Trophoblast cell (in vitro differentiated cells and primary cell): ENCODE measurements around the gene TRIP13.
"Not testable (repeated sequence)": the region's sequence is repeated elsewhere in the genome, so short reads cannot be mapped to it uniquely, and the experiment has no call there.

Experiments used
- DNase-seq, 2 donors: peaks; one replicate each; pipeline ENCODE4 v3.0.0-alpha.2; 2016
- H2AFZ ChIP-seq: 2 replicates; pipeline ENCODE4 v1.6.1; 2013; ENCODE audit warnings: low read length, moderate library complexity, mild to moderate bottlenecking; ENCODE audit not compliant: insufficient read depth, poor library complexity
- H2AK5ac ChIP-seq: 2 replicates; pipeline ENCODE4 v1.6.1; 2013; ENCODE audit warnings: mild to moderate bottlenecking, low read length
- H2BK120ac ChIP-seq: 2 replicates; pipeline ENCODE4 v1.6.1; 2013; ENCODE audit warnings: low read length, mild to moderate bottlenecking, moderate library complexity; ENCODE audit not compliant: insufficient read depth, poor library complexity
- H2BK12ac ChIP-seq: 2 replicates; pipeline ENCODE4 v1.6.1; 2013; ENCODE audit warnings: mild to moderate bottlenecking, low read length, moderate library complexity
- H2BK5ac ChIP-seq: 2 replicates; pipeline ENCODE4 v1.6.1; 2013; ENCODE audit warnings: low read length, low read depth, moderate library complexity, mild to moderate bottlenecking; ENCODE audit not compliant: poor library complexity
- H3K14ac ChIP-seq: 2 replicates; pipeline ENCODE4 v1.6.1; 2013; ENCODE audit warnings: mild to moderate bottlenecking, low read length
- H3K18ac ChIP-seq: 2 replicates; pipeline ENCODE4 v1.6.1; 2013; ENCODE audit warnings: mild to moderate bottlenecking, low read length
- H3K23ac ChIP-seq: 2 replicates; pipeline ENCODE4 v1.6.1; 2013; ENCODE audit warnings: low read length
- H3K27ac ChIP-seq: 2 replicates; pipeline ENCODE4 v1.5.1; 2013; ENCODE audit warnings: low read depth, mild to moderate bottlenecking, inconsistent platforms, low read length, moderate library complexity
- H3K27me3 ChIP-seq: 2 replicates; pipeline ENCODE4 v1.6.1; 2013; ENCODE audit warnings: inconsistent platforms, mild to moderate bottlenecking, low read length, moderate library complexity; ENCODE audit not compliant: insufficient read depth
- H3K36me3 ChIP-seq, 2 experiments: 1 replicate in 1 of 2; 2 replicates in 1 of 2; pipeline ENCODE4 v1.6.1; 2013; ENCODE audit warnings: low read length in 2 of 2, mild to moderate bottlenecking in 2 of 2, moderate library complexity in 1 of 2; ENCODE audit not compliant: insufficient read depth in 2 of 2, control insufficient read depth in 1 of 2
- H3K4ac ChIP-seq: 2 replicates; pipeline ENCODE4 v1.6.1; 2013; ENCODE audit warnings: low read depth, mild to moderate bottlenecking, low read length, moderate library complexity
- H3K4me1 ChIP-seq, 2 experiments: 1 replicate in 1 of 2; 2 replicates in 1 of 2; pipeline ENCODE4 v1.6.1; 2013; ENCODE audit warnings: low read length in 2 of 2, mild to moderate bottlenecking in 2 of 2, moderate library complexity in 1 of 2; ENCODE audit not compliant: insufficient read depth in 2 of 2, control insufficient read depth in 1 of 2
- H3K4me2 ChIP-seq: 2 replicates; pipeline ENCODE4 v1.6.1; 2013; ENCODE audit warnings: inconsistent platforms, mild to moderate bottlenecking, low read length, moderate library complexity
- H3K4me3 ChIP-seq: 2 replicates; pipeline ENCODE4 v1.5.1; 2013; ENCODE audit warnings: mild to moderate bottlenecking, low read depth, low read length, inconsistent platforms
- H3K79me1 ChIP-seq: one replicate; pipeline ENCODE4 v1.6.1; 2013; ENCODE audit warnings: low read length
- H3K79me2 ChIP-seq: 2 replicates; pipeline ENCODE4 v1.6.1; 2013; ENCODE audit warnings: low read length, mild to moderate bottlenecking; ENCODE audit not compliant: control insufficient read depth, insufficient read depth, poor library complexity
- H3K9ac ChIP-seq: 2 replicates; pipeline ENCODE4 v1.6.1; 2013; ENCODE audit warnings: mild to moderate bottlenecking, low read length
- H3K9me3 ChIP-seq: 2 replicates; pipeline ENCODE4 v1.6.1; 2013; ENCODE audit warnings: low read depth, mild to moderate bottlenecking, control low read depth, inconsistent platforms, low read length; ENCODE audit not compliant: insufficient read depth
- H4K12ac ChIP-seq: 2 replicates; pipeline ENCODE4 v1.6.1; 2013; ENCODE audit warnings: low read depth, mild to moderate bottlenecking, low read length, moderate library complexity
- H4K8ac ChIP-seq: 2 replicates; pipeline ENCODE4 v1.6.1; 2013; ENCODE audit warnings: low read depth, mild to moderate bottlenecking, low read length, moderate library complexity
- H4K91ac ChIP-seq: one replicate; pipeline ENCODE4 v1.6.1; 2013; ENCODE audit warnings: low read depth, mild to moderate bottlenecking, low read length, moderate library complexity
- WGBS: extraction: QIAGEN DNeasy Blood & Tissue Kit; methylation state at CpG from one replicate; pipeline ENCODE4 v1.1.7; 2013; ENCODE audit warnings: missing lambda C conversion rate; ENCODE audit not compliant: insufficient read length, insufficient coverage; ENCODE audit errors: extremely low coverage; 5-methylcytosine and 5-hydroxymethylcytosine counted together

TRIP13 gene

GRCh38 chr5:847736-848135, 44.9 kb upstream of the TRIP13 start:
- H2BK12ac ChIP-seq, H3K9ac ChIP-seq, H3K18ac ChIP-seq, H3K9me3 ChIP-seq, H3K4me3 ChIP-seq, H4K12ac ChIP-seq, H2AFZ ChIP-seq, H3K27ac ChIP-seq, H4K8ac ChIP-seq, H2BK120ac ChIP-seq, H3K23ac ChIP-seq, H3K79me1 ChIP-seq, H3K36me3 ChIP-seq, DNase-seq, H3K27me3 ChIP-seq, H3K14ac ChIP-seq, H3K79me2 ChIP-seq, H2AK5ac ChIP-seq, H2BK5ac ChIP-seq, H3K4me2 ChIP-seq, H3K4ac ChIP-seq, H4K91ac ChIP-seq: not testable (repeated sequence)
- H3K4me1 ChIP-seq, result peaks cover 3 to 11% of the 10 kb centered on the region in 2 experiments
- WGBS, result no CpG with 5 or more reads among the region's 7 CpGs

- Histone ChIP-seq H4K12ac (no peak overlapping the region), H3K9ac (no peak overlapping the region), H3K36me3 (peaks cover 3 to 5% of the 10 kb centered on the region in 2 experiments), H2BK5ac (no peak overlapping the region), H3K4ac (no peak overlapping the region), H2BK120ac (no peak overlapping the region), H2AK5ac (no peak overlapping the region), H2AFZ (no peak overlapping the region), H3K9me3 (peaks cover 5% of the 10 kb centered on the region), H3K27ac (no peak overlapping the region), H4K8ac (no peak overlapping the region), H3K4me2 (no peak overlapping the region), H3K79me1 (no peaks in the 10 kb centered on the region), H3K23ac (no peak overlapping the region), H3K79me2 (peaks cover 1% of the 10 kb centered on the region), H3K18ac (no peak overlapping the region), H3K4me3 (no peak overlapping the region), H3K4me1 (peaks cover 3 to 11% of the 10 kb centered on the region in 2 experiments), H3K27me3 (no peaks in the 10 kb centered on the region), H3K14ac (no peak overlapping the region), H4K91ac (no peak overlapping the region), H2BK12ac (no peak overlapping the region)
- no peak for DNase-seq
- WGBS, result no CpG with 5 or more reads among the region's 14 CpGs
Measured at GRCh38 chr5:848671-849111, 44.0 kb upstream of the TRIP13 start.

DNA sequence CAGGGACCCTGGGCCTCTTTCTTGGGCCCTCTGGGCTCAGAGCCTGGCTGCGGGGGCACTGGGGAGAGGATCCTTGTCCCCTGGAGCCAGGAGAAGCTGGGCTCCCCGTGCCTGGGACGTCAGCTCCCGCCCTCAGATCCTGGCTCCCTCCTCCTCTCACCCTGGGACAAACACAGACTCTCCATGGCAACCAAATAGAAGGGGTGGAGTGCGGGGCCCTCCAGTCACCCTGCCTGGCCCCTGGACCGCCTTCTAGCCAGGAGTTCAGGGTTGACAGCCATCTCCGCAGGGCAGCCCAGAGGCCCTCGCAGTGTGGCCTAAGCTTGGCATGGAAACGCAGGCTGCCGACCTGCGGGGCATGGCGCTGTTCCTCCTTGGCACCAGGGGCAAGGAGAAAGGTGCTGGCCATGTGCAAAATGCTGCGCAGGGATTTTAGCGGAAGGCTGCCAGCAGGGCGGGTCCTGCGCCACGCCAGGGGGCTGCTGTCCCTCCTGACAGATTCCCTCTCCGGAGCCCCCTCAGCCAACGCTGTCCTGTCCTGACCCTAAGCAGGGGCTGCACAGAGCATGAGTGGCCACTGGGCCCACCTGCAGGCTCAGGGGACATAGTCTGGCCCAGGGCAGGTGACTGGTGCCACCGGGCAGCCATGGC, 42.9 kb upstream of the TRIP13 start:
- peak; percentile 37 to 68 for DNase-seq
- H2BK120ac ChIP-seq, result no peak overlapping the region
- peaks cover 1% of the 10 kb centered on the region for H3K79me2 ChIP-seq
- H4K91ac ChIP-seq, result no peak overlapping the region
- no peak overlapping the region for H3K4ac ChIP-seq
- no peak overlapping the region for H2AK5ac ChIP-seq
- H3K18ac ChIP-seq, result no peak overlapping the region
- no peak overlapping the region for H3K9ac ChIP-seq
- H3K79me1 ChIP-seq, result no peaks in the 10 kb centered on the region
- no peak overlapping the region for H2BK5ac ChIP-seq
- H3K27me3 ChIP-seq, result no peaks in the 10 kb centered on the region
- H3K36me3 ChIP-seq, result peaks cover 3 to 5% of the 10 kb centered on the region in 2 experiments
- H3K27ac ChIP-seq, result no peak overlapping the region
- no peak overlapping the region for H4K8ac ChIP-seq
- no peak overlapping the region for H3K14ac ChIP-seq
- H3K9me3 ChIP-seq, result peaks cover 5% of the 10 kb centered on the region
- no peak overlapping the region for H2BK12ac ChIP-seq
- H2AFZ ChIP-seq, result no peak overlapping the region
- no peak overlapping the region for H3K23ac ChIP-seq
- H3K4me2 ChIP-seq, result no peak overlapping the region
- H3K4me1 ChIP-seq, result peaks cover 3 to 11% of the 10 kb centered on the region in 2 experiments
- H3K4me3 ChIP-seq, result no peak overlapping the region
- WGBS, result no CpG with 5 or more reads among the region's 20 CpGs
- no peak overlapping the region for H4K12ac ChIP-seq

DNA sequence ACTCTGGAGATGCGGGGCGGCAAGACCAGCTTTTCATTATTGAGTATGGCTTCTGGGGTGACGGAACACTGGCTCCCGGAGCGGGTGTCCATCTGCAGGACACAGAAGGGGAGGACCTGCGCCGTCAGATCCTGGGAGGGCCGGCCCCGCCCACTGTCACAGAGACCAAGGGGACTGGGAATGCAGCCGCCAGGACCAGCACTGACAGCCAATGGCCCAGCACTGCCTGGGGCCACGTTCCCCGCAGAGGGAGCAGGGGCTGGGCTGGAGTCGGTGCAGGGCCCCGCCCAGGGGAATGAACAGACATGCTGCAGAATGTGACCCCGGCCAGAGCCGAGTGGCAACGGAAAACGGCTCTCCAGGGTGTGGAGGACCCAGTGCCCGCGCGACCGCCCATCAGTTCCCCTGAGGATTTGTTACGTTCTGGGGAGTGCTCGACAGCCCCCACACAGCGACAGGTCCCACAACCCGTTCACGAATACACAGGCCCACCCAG, 42.1 kb upstream of the TRIP13 start, which contains the start of gene ZDHHC11:
Gene ZDHHC11 (minus strand): TSS at position 476 of the 496 bp plus-strand sequence. CDS start 384 bp downstream, at position 92.
- H3K23ac ChIP-seq, result no peak within 1 kb of the TSS
- H4K91ac ChIP-seq, result no peak within 1 kb of the TSS
- H3K27me3 ChIP-seq, result no peaks in the 10 kb centered on the region
- no peaks in the 10 kb centered on the region for H3K79me1 ChIP-seq
- H3K4me2 ChIP-seq, result no peak within 1 kb of the TSS
- H2AFZ ChIP-seq, result no peak within 1 kb of the TSS
- H3K79me2 ChIP-seq, result peaks cover 1% of the 10 kb centered on the region
- peaks cover 3 to 11% of the 10 kb centered on the region in 2 experiments for H3K4me1 ChIP-seq
- no peak within 1 kb of the TSS for H4K12ac ChIP-seq
- no peak within 1 kb of the TSS for H2BK12ac ChIP-seq
- no CpG with 5 or more reads among the region's 27 CpGs for WGBS
- no peak within 1 kb of the TSS for H2BK120ac ChIP-seq
- no peak within 1 kb of the TSS for H3K14ac ChIP-seq
- H3K4ac ChIP-seq, result no peak within 1 kb of the TSS
- H3K4me3 ChIP-seq, result no peak within 1 kb of the TSS
- H3K9me3 ChIP-seq, result peaks cover 4% of the 10 kb centered on the region
- H3K36me3 ChIP-seq, result peaks cover 3 to 5% of the 10 kb centered on the region in 2 experiments
- H2AK5ac ChIP-seq, result no peak within 1 kb of the TSS
- no peak within 1 kb of the TSS for H2BK5ac ChIP-seq
- H3K18ac ChIP-seq, result no peak within 1 kb of the TSS
- no peak within 1 kb of the TSS for H3K27ac ChIP-seq
- H4K8ac ChIP-seq, result no peak within 1 kb of the TSS
- H3K9ac ChIP-seq, result no peak within 1 kb of the TSS
- peak; percentile 16 to 32 for DNase-seq
